NCI-H2107 (cell line): ENCODE measurements around the gene GRM8.

Experiments
- DNase-seq: peaks from one replicate; lab custom pipeline; 2025; lab: John Stamatoyannopoulos, UW

The GRM8 gene

DNA sequence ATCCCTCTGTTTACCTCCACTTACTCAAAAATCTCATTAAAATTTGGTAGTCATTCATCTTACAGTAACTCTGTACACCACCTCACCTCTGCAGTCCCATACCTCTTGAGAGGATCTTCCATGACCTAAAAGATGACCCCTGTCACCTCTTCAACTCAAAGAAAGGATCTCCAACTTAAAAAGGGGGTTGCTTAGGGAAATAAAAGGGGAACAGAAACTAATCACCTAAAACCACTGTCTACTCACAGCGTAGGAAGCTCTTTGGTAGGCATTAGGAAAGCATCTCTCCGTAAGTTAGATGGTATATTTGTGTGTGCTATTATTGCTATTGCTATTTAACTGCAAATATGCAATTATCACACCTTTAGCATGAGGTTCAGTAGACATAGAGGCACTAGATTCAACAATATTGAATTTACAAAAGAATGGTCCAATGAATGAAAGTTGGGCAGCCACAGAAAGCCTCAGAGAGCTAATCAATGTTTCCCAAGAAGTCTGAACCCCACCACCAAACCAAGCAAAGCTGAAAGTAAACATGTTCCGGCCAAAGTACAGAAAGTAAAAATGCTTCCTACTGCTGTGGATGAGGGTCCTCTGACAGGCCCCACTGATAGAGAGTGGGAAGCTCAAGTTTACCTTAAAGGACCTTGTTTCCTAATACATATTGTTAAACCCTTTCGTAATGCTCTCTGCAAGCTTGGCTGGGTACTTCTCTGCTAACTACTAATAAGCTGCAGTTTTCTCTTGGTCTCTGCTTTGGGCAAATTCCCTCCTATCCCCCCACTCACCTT lies 105.8 kb downstream of the GRM8 start:
- no peak for DNase-seq

DNA sequence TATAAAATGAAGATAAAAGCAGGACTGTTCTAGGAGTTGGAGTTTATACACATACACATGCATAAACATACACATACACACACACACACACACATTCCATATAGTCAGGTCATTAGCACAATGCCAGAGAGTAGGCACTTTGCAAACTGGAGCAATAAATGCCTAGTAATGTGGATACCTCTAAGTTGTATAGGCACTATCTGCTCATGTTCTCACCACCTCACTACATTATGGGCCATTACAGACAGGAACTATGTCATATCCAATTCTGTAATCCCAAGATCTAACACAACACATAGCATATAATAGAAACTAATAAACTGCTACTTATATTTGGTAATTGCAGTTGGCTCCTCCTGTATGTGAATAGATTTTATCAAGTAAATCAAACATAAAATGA lies 115.6 kb downstream of the GRM8 start:
- DNase-seq = no peak

DNA sequence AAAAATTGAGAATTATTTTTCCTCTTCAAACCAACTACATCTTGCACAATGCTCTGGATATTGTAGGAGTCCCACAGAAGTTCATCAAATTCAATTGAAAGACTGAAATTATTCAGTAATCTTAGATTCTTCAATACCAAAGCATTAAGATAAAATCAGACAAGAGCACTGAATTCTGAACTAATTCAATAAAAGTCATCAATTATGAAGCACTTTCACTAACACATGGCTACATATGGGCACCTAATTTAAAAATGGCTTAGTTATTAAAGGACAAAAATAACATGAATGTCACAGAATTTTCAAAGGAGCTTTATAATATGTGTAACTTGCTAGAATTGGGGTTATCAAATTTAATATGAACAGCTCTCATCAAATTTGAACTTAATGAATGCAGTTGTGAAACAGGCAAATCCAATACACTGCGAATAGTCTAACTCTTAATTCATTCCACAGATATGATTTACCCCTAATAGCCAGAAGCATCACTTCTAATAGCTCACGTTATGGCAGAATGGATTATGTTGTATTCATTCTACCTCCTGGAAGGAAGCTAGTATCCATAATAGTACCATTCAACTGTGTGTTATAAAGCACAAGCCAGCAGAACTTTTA lies 116.8 kb downstream of the GRM8 start:
- no peak for DNase-seq

DNA sequence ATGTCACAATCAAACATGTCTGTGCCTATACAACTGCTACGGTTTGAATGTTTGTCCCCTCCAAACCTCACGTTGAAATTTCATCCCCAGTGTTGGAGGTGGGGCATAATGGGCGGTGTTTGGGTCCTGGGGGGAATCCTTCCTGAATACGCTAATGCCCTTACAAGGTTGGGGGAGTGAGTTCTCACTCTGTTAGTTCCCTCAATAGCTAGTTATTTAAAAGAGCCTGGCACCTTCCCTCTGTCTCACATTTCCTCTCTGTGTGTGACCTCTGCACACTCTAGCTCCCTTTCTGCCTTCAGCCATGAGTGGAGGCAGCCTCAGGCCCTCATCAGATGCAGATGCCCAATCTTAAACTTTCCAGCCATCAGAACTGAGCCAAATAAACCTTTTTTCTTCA lies 129.5 kb downstream of the GRM8 start:
- no peak for DNase-seq

DNA sequence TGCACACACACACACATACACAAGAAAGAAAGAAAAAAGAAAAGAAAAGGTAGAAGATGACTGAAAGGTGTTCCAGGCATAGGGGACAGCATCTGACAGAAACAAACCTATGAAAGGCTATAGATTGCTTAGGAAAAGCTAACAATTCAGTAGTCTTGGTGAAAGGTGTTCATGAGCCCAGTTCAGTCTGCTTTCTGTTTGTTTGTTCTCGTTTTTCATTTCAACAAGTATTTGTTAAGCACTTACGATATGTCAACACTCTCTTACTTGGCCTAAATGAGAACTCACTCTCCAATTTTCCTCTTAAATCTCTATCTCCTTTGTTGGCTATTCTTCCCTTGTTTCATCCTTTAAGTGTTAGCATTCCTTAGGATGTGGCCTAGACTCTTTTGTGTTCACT lies 133.2 kb downstream of the GRM8 start:
- DNase-seq = no peak

DNA sequence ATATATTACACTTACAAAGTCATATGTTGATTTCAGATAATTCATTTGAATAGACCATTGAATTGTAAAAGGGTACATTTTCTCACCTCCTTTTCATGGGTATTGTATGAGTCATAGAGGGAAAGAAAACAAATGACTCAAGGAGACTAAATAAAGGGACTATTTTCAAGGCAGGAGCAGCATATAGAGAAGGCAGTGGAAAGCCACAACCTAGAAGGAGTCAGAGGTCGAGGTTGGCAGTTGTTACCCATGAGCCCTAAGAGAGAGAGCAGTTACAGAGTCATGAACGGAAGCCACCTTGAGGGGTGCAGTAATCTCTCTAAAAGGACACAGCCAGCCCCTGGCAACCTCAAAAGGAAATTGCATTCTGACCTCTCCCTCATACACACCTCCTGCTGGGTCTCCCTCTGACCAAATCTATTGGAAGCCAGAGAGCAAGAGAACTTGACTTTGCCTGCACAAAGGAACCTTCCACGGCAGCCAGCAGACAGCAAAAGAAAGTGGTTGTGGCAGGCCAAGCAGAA lies 137.9 kb downstream of the GRM8 start:
- no peak for DNase-seq

DNA sequence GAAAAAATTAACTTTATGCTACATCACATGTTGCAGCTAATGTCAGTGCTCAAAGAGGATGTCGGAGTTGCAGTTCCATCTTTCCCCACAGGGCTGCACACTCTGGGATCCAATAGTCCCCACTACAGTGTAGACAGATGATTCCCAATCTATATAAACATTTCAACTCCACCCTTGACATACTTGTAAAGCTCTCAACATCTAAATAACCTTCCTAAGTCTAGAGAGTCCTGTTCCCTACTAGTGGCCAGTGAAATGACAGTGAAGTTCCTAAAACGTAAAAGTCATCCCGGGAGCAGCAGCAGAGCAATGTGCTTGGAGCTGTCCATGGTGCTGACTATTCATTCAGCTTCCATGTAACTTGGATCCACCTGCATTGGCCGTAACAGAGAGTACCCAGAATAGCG lies 145.1 kb downstream of the GRM8 start:
- no peak for DNase-seq

DNA sequence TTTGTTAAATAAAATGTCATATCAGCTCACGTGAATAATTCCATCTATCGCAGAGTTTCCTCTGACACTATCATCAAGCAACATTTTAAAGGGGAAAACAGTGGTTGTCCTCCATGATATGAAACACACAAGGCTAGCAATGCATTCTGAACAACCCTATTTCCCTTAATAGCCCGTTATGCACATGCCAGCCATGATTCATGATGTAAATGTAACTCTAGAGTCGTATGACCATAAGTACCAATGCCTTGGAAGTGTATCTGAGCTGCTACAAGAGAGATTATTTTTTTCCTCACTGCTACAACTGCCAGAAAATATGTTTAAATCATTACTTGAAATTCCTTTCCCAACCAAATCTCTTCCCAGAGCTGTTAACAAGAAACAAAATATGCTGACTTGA lies 159.4 kb downstream of the GRM8 start:
- no peak for DNase-seq

DNA sequence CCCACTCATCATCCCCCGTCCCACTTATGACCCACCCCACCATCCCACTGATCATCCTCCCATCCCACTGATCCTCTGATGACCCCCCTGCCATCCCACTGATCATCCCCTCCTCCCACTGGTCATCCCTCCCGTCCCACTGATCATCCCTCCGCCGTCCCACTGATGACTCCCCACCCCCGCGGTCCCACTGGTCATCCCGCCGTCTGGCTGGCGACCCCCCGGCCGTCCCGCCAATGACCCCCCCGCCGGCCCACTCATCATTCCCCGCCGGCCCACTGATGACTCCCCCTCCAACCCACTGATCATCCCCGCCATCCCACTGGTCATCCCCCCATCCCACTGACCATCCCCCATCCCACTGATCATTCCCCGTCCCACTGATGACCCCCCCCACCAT lies 161.1 kb downstream of the GRM8 start:
- no peak for DNase-seq

DNA sequence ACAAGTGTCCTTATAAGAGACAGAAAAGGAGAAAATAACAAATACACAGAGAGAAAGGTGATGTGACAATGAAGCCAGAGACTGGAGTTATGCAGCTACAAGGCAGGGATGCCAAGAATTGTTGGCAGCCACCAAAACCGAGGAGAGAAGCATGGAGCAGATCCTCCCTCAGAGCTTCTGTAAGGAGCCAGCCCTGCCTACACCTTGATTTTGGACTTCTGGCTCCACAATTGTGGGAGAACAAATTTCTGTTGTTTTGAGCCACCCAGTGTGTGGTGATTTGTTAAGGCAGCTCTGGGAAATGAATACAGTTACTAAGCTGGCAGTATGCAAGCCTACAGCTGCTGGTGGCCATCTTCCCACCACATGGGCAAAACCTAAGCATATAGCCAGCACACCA lies 163.6 kb downstream of the GRM8 start:
- no peak for DNase-seq

DNA sequence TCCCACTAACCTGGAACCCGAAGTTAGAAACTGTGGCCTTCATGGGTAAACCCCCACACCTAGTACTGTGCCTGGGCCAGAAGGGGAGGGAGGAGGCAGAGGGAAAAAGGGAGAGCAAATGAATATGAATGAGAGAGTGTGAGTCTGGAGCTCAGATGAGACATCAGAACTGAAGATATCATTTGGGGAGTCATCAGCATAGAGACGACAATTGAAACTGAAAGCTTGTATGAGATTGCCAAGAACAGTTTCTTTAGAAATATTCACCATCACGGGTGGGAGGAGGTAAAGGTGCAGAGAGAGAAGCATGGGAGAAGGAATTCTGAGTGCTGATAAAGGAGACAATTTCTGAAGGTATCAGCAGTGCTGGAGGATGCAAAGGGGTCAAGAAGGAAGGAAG lies 171.2 kb downstream of the GRM8 start:
- no peak for DNase-seq

DNA sequence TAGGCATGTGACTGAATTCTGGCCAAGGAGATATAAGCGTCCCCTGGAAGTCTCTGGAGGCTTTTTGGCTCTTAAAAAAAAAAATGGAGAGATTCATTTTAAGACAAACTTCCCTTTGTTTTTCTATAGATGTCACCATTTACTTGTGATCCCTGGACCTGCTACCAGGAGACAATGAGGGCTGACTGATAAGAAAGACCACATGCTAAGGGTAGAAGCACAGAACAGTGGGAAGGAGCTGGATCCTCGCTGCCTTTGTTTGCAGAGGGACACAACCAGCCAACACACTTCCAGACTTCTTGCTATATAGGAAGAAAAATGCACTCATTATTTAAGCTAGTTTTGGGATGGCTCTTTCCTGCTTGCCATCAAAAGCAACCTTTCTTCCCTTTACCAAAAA lies 172.2 kb downstream of the GRM8 start:
- no peak for DNase-seq

DNA sequence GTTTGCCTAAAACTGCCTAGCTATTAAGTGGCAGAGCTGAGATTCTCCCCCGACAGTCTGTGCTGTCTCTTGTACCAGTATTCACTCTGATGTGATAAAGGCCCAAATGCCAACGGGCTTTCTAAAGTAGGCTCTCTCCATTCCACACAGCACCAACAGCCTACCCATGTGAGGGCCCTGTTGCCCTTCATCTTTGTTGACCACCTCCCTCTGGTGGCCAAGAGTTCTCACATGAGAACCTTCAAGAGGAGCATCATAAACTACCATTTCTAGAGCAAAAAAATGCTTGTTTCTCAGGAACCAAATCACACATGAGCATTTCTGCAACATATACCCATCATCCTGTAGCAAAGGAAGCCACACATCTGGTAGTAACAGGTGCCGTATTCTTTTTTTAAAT lies 185.8 kb downstream of the GRM8 start:
- DNase-seq = no peak

DNA sequence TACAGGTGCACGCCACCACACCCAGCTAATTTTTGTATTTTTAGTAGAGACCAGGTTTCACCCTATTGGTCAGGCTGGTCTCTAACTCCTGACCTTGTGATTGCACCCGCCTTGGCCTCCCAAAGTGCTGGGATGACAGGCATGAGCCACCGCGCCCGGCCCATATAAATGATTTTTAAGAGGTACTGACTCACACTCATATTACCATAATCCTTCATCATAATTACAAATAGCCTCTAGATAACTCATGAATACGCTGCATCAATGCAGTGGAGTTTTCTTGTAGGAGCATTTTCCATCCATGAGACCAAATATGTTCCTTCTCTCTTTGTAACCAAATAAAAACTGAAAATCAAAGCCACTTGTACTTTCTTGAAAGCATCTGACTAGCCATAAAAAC lies 193.3 kb downstream of the GRM8 start:
- no peak for DNase-seq

DNA sequence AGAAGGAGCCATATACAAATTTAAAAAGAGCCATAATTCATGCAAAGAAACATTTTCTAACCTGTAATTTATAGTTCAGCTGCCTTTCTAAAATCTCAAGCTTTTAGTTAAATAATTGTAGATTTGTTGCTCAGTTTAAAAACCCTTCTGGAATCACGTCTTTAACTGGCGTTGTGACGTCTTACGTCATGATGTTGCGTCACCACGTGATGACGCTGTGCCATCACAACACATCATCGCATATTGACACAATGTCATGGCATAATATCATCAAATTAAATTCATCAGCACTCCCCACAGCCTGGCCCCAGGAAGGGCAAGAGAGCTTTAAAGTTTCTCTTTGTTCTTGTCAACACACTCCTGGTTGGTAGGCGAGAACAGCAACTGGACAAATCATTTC lies 194.8 kb downstream of the GRM8 start:
- no peak for DNase-seq

DNA sequence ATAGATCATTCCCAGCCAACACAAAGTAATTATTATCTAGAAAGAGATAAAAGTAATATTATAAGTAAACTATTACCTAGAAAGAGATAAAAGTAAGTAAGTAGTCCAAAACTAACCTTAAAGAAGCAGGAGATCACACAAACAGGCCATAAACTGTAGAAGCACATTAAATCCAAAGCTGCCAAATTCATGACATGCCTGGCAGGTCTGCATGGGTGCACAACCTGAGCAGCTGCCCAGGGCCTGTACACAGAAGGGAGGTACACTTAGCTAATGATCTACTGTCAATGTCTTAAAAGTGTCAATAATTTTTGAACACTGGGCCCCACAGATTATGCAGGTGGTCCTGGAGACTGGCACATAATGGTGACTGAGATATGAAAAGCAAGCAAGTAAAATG lies 196.5 kb downstream of the GRM8 start:
- DNase-seq = no peak

DNA sequence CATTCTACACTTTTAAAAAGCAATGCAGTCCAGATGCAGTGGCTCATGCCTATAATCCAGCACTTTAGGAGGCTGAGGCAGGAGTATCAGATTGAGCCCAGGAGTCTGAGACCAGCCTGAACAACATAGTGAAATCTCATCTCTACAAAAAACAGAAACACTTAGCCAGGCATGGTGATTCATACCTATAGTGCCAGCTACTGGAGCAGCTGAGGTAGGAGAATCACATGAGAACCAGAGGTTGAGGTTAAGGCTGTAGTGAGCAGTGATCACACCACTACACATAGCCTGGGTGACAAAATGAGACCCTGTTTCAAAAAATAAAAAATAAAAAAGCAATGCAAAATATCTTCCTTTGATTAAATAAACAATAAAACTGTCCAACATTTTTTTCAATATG lies 205.2 kb downstream of the GRM8 start:
- no peak for DNase-seq

DNA sequence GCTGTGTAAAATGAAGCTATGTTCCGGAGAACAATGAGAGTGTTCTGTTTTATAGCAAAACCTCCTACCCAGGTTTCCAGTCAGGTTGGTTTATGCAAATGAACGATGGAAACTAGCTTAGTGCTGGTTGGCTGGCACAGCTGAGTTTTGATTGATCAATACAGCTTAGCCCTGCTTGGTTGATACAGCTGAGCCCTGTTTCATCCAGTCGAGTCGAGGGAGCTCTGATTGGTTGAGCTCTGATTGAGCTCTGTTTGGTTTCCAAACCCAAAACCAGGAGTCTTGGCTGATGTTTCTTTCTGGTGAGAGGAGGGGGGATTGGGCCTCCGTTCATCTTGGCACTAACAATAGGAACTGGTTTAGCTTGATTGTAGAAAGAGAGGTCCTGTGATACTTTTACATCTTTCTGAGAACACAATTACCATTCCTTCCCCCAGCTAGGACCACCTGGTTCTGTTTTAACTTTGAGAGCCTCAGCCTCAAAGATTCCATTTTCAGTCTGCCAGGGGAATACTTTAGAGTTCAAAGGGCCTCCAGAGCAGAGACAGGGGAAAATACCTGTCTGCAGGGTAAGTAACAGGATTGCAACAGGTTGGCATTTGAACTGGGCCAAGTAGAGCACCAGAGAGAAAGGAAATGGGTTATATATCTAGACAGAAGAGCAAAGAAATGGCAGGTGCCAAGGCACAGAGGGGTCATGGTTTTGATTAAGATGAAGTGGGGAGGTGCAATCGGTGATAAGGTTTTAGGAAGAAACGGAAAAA lies 210.9 kb downstream of the GRM8 start:
- no peak for DNase-seq

DNA sequence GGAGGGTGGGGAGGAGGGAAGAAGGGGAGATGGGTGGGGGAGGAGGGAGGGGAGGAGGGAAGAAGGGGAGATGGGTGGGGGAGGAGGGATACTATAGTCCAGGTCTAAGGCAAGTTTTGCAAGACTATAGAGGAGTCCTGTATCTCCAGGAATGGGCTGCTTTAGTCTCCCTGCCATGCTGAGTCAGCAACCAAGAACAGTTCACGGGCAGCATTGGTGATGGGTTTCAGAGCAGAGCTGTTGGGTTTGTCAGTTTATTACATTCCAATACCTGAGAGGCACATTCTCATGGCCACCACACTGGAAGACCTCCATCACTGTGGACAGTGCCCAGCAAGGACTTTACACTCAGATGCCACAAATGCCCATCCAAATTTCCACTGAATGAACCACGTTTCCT lies 212.7 kb downstream of the GRM8 start:
- DNase-seq = no peak

DNA sequence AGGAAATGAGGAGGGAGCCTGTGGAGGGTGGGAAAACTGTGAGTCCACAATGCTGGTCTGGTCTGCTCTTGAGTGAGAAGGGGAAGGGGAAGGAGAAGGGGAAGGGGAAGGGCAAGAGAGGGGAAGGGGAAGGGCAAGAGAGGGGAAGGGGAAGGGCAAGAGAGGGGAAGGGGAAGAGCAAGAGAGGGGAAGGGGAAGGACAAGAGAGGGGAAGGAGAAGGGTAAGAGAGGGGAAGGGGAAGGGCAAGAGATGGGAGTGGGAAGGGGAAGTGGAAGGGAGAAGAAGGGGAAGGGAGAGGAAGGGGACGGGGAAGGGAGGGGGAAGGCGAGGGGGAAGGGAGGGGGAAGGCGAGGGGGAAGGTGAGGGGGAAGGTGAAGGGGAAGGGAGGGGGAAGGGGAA lies 213.2 kb downstream of the GRM8 start:
- DNase-seq = no peak

DNA sequence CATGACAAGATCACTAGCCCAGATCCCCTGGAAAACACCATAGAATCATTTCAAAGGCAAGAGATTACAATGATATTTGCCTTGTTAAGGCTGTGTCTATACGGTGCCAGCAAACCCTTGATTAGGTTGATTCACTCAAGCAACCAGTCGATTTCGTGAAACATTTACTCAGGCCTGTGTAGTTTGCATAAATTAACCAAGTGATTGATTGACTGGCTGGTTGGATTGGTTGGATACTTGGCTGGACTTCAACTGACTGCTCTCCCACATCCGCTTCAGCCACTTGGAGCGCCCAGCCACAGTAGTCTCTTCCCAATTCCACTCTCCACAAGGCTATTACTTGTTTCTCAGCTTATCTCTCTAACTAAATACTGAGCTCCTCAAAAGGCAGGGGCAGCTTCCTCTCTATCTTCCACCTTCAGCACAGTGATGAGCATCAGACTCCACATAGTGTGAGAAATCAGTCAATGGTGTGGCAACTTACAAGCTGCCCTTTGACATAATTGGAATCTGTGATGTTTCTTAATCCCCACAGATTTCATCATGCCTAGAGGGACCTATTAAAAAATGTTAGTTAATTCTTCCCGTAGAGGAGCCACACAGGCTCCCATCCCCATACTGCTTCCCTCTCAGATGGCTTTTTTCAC lies 217.4 kb downstream of the GRM8 start:
- no peak for DNase-seq

DNA sequence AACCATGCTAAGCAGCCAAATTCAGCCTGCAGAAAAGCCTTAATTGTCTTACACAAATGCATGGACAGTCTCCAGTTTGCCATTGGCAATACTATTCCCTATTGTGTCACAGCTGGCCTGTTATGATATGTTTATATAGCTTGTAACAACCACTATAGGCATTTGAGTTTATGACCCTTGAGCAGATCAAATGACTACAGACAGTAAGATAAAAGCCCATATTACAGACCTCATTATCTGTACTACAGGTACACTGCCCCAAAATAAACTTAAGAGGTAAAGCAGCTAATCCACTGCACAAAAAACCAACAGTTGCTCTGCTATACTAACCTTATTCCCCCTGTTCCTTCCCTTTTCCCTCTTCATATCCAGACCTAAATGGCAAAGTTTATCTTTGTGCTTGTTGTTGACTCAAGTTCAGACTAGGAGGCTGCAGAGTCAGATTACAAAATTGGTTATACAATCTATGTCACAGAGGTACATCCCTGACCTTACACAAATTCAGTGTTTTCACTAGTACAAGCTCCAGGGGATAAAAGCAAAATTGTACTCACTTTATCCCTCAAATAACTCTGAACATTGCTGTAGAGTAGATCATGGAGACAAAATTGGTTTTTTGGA lies 218.4 kb downstream of the GRM8 start:
- DNase-seq = no peak
